GM12878 (cell line): ENCODE results near the gene SELENOM. TPM values are rescaled to one million over a fixed set of nuclear protein-coding genes. Genes with fewer than 3 reads are reported as not detected.

ENCODE experiments used
- ATAC-seq: fragments of 200-7000 bp; cut with Tn5 transposase; 3 replicates; pipeline ENCODE4 v1.9.1; 2020; ENCODE audit warnings: mild to moderate bottlenecking, moderate library complexity
- BruUV-seq: library from RNA; stranded (reverse); fragments of 400-500 nt; replicated peaks from 2 replicates; lab custom pipeline; 2021; lab: Mats Ljungman, UMichigan
- CTCF ChIA-PET: fragments of 300-600 bp; sonication (Branson Sonifier 250); formaldehyde crosslinking; extraction: SDS; loops from one replicate; lab custom pipeline; 2021; ENCODE audit warnings: inconsistent platforms; lab: Yijun Ruan, JAX
- POLR2A ChIA-PET: fragments of 350-600 bp; formaldehyde crosslinking; extraction: SDS; loops from one replicate; lab custom pipeline; 2021; ENCODE audit warnings: inconsistent platforms; lab: Charles Lee
- RAD21 ChIA-PET: fragments of 300-600 bp; sonication (Branson Sonifier 250); formaldehyde crosslinking; loops from one replicate; lab custom pipeline; 2023; ENCODE audit warnings: antibody characterized with exemption; ENCODE audit not compliant: unreplicated experiment; lab: Charles Lee
- SMC1A ChIA-PET: fragments of 300-600 bp; sonication (Branson Sonifier 250); formaldehyde crosslinking; loops from one replicate; lab custom pipeline; 2023; ENCODE audit not compliant: unreplicated experiment, uncharacterized antibody; lab: Charles Lee
- DNase-seq: peaks from one replicate; pipeline ENCODE4 v3.0.0-alpha.2; 2011; ENCODE audit warnings: low read depth, low spot score
- FAIRE-seq: peaks from 3 replicates; lab custom pipeline; 2011; peaks lifted over from hg19 to GRCh38; lab: Jason Lieb, UNC
- H2AFZ ChIP-seq: 2 replicates; pipeline ENCODE4 v1.6.0; 2011; ENCODE audit warnings: low read depth, low read length, control low read depth; ENCODE audit not compliant: control insufficient read depth
- H3K27ac ChIP-seq: 2 replicates; pipeline ENCODE4 v1.5.1; 2011; ENCODE audit warnings: control low read depth; ENCODE audit not compliant: control insufficient read depth, insufficient read depth
- H3K27me3 ChIP-seq, 2 experiments: replicated peaks in 1 of 2; 2 replicates each; pipeline versions ENCODE4 v1.6.0 to v1.6.1; 2011; ENCODE audit warnings: low read length in 1 of 2; ENCODE audit not compliant: control insufficient read depth in 2 of 2, insufficient read depth in 2 of 2
- H3K36me3 ChIP-seq, 2 experiments: 2 replicates each; pipeline ENCODE4 v1.5.1; 2011; ENCODE audit warnings: low read length in 1 of 2; ENCODE audit not compliant: control insufficient read depth in 2 of 2, insufficient read depth in 2 of 2
- H3K4me1 ChIP-seq: 2 replicates; pipeline ENCODE4 v1.6.1; 2011; ENCODE audit warnings: mild to moderate bottlenecking, low read length, moderate library complexity, mixed read lengths; ENCODE audit not compliant: control insufficient read depth, insufficient read depth
- H3K4me2 ChIP-seq: 2 replicates; pipeline ENCODE4 v1.6.0; 2011; ENCODE audit warnings: control low read depth; ENCODE audit not compliant: control insufficient read depth, insufficient read depth
- H3K4me3 ChIP-seq: fragments of 200-600 bp; sonication (generic); 2 replicates; pipeline ENCODE4 v1.5.1; 2016
- H3K79me2 ChIP-seq: 2 replicates; pipeline ENCODE4 v1.6.0; 2011; ENCODE audit warnings: low read length; ENCODE audit not compliant: control insufficient read depth, insufficient read depth
- H3K9ac ChIP-seq: 2 replicates; pipeline ENCODE4 v1.8.0; 2011; ENCODE audit warnings: low read length, control low read depth, mixed read lengths; ENCODE audit not compliant: control insufficient read depth, insufficient read depth
- H3K9me3 ChIP-seq: replicated peaks from 3 replicates; pipeline ENCODE4 v1.5.1; 2011; ENCODE audit warnings: mild to moderate bottlenecking, low read length; ENCODE audit not compliant: control insufficient read depth, insufficient read depth
- H4K20me1 ChIP-seq: 2 replicates; pipeline ENCODE4 v1.6.0; 2011; ENCODE audit not compliant: control insufficient read depth, insufficient read depth
- BACH1 ChIP-seq: fragments of 450-650 bp; IDR thresholded peaks from 2 replicates; pipeline ENCODE4 v1.6.1; 2017; ENCODE audit warnings: mild to moderate bottlenecking, borderline replicate concordance
- BHLHE40 ChIP-seq, 2 experiments: fragments of 450-650 bp in 1 of 2; IDR thresholded peaks; 2 replicates each; pipeline ENCODE4 v1.6.1; 2011 to 2017; ENCODE audit warnings: low read depth in 2 of 2, borderline replicate concordance in 1 of 2, improper control_type of control experiment in 1 of 2, low read length in 1 of 2, mild to moderate bottlenecking in 1 of 2
- EGR1 ChIP-seq, 2 experiments: IDR thresholded peaks; 1 replicate in 1 of 2; 2 replicates in 1 of 2; pipeline ENCODE4 v1.6.1; 2011 to 2012; ENCODE audit warnings: low read depth in 2 of 2, low read length in 2 of 2, borderline replicate concordance in 1 of 2, mild to moderate bottlenecking in 1 of 2, moderate library complexity in 1 of 2
- EP300 ChIP-seq, 2 experiments: fragments of 150-350 bp in 1 of 2; IDR thresholded peaks; 2 replicates each; pipeline ENCODE4 v1.6.1; 2011 to 2012; ENCODE audit warnings: low read depth in 2 of 2, low read length in 2 of 2, borderline replicate concordance in 1 of 2, improper control_type of control experiment in 1 of 2, inconsistent platforms in 1 of 2; ENCODE audit not compliant: control insufficient read depth in 1 of 2
- GATAD2B ChIP-seq: fragments of 450-650 bp; conservative IDR thresholded peaks from 2 replicates; pipeline ENCODE4 v1.6.1; 2017; ENCODE audit warnings: low read depth, mild to moderate bottlenecking, moderate library complexity
- IRF3 ChIP-seq: fragments of 450-650 bp; IDR thresholded peaks from 2 replicates; pipeline ENCODE4 v1.6.1; 2014; ENCODE audit warnings: mild to moderate bottlenecking
- KAT2A ChIP-seq: conservative IDR thresholded peaks from 2 replicates; pipeline ENCODE4 v1.6.1; 2011; ENCODE audit warnings: low read depth, low read length; ENCODE audit not compliant: control insufficient read depth
- LARP7 ChIP-seq: fragments of 450-650 bp; IDR thresholded peaks from 2 replicates; pipeline ENCODE4 v1.6.1; 2017; ENCODE audit warnings: mild to moderate bottlenecking
- MTA2 ChIP-seq: fragments of 450-650 bp; IDR thresholded peaks from 2 replicates; pipeline ENCODE4 v1.6.1; 2016; ENCODE audit warnings: low read depth, mild to moderate bottlenecking, moderate library complexity
- NFIC ChIP-seq: IDR thresholded peaks from 2 replicates; pipeline ENCODE4 v1.6.1; 2012; ENCODE audit warnings: low read depth, mild to moderate bottlenecking, inconsistent platforms, low read length, moderate library complexity
- NFYB ChIP-seq: IDR thresholded peaks from 2 replicates; pipeline ENCODE4 v1.6.1; 2011; ENCODE audit warnings: low read depth, mild to moderate bottlenecking, low read length, improper control_type of control experiment, moderate library complexity; ENCODE audit not compliant: insufficient read depth
- NR2F1 ChIP-seq: fragments of 450-650 bp; conservative IDR thresholded peaks from 2 replicates; pipeline ENCODE4 v1.6.1; 2017; ENCODE audit warnings: mild to moderate bottlenecking
- POLR2A ChIP-seq: IDR thresholded peaks from 2 replicates; pipeline ENCODE4 v1.6.1; 2011; ENCODE audit warnings: low read depth, mild to moderate bottlenecking, low read length
- POLR2AphosphoS2 ChIP-seq: IDR thresholded peaks from 2 replicates; pipeline ENCODE4 v1.6.1; 2011; ENCODE audit warnings: low read depth, mild to moderate bottlenecking, low read length, improper control_type of control experiment, moderate library complexity
- POU2F2 ChIP-seq: IDR thresholded peaks from 3 replicates; pipeline ENCODE4 v1.6.1; 2011; ENCODE audit warnings: low read depth, mild to moderate bottlenecking, low read length, borderline replicate concordance
- RELA ChIP-seq: fragments of 450-650 bp; IDR thresholded peaks from 2 replicates; pipeline ENCODE4 v1.8.0; 2014; ENCODE audit warnings: borderline replicate concordance; ENCODE audit not compliant: partially characterized antibody
- SMAD5 ChIP-seq: IDR thresholded peaks from 2 replicates; pipeline ENCODE4 v1.6.1; 2016; ENCODE audit warnings: antibody characterized with exemption, low read depth
- SMARCA5 ChIP-seq: fragments of 450-650 bp; IDR thresholded peaks from 2 replicates; pipeline ENCODE4 v1.6.1; 2017; ENCODE audit warnings: mild to moderate bottlenecking
- SP1 ChIP-seq: IDR thresholded peaks from one replicate; pipeline ENCODE4 v1.6.1; 2011; ENCODE audit warnings: low read depth, low read length
- WGBS: methylation state at CpG from one replicate; pipeline ENCODE4 v1.1.6; 2016; ENCODE audit warnings: low lambda C conversion rate; ENCODE audit not compliant: insufficient replicate concordance, insufficient coverage; ENCODE audit errors: missing lambda C conversion rate; 5-methylcytosine and 5-hydroxymethylcytosine counted together
- in situ Hi-C: fragments of 300-500 bp; cut with MboI; formaldehyde crosslinking; loops from 9 replicates; pipeline ENCODE4 v1.14.3; 2018; ENCODE audit warnings: mixed read lengths
- intact Hi-C: fragments of 100-400 bp; cut with micrococcal nuclease; formaldehyde crosslinking; loops from one replicate; pipeline ENCODE4 v1.14.2; 2022; ENCODE audit not compliant: unreplicated experiment
- polyA plus RNA-seq, 11 experiments: library from polyadenylated mRNA; depleted of rRNA in 4 of 11; unstranded in 6 of 11; stranded (reverse) in 5 of 11; fragments of >200 nt; fragmentation: Nextera tagmentation in 4 of 11; fragmentation: Illumina TruSeq in 1 of 11; extraction: Ambion mirVana in 4 of 11; extraction: Trizol in 1 of 11; gene quantifications; 1 replicate in 1 of 11; 2 replicates in 10 of 11; pipeline versions ENCODE4 v1.2.1 to v1.2.3, GENCODE V29; 2011 to 2016; ENCODE audit warnings: inconsistent platforms in 2 of 11, missing spikeins in 2 of 11, low read depth in 1 of 11
- total RNA-seq, 4 experiments: library from RNA; depleted of rRNA in 3 of 4; stranded (reverse); fragments of >200 nt in 3 of 4; fragmentation: Illumina TruSeq in 1 of 4; extraction: Trizol in 1 of 4; gene quantifications; 2 replicates each; pipeline versions ENCODE4 v1.2.1 to v1.2.3, GENCODE V29; 2013 to 2021
- TF ChIP-seq, protein P1 (sequence below): fragments of 450-650 bp; conservative IDR thresholded peaks from 2 replicates; pipeline ENCODE4 v1.6.1; 2017; ENCODE audit warnings: mild to moderate bottlenecking, moderate library complexity

Gene SELENOM
- total and polyA plus RNA-seq, 10 of the 15 experiments (the other 5 are each of a cell fraction or from before 2014, with no cell fraction given) = 0.80 to 8.3 (median 2.0) TPM

DNA sequence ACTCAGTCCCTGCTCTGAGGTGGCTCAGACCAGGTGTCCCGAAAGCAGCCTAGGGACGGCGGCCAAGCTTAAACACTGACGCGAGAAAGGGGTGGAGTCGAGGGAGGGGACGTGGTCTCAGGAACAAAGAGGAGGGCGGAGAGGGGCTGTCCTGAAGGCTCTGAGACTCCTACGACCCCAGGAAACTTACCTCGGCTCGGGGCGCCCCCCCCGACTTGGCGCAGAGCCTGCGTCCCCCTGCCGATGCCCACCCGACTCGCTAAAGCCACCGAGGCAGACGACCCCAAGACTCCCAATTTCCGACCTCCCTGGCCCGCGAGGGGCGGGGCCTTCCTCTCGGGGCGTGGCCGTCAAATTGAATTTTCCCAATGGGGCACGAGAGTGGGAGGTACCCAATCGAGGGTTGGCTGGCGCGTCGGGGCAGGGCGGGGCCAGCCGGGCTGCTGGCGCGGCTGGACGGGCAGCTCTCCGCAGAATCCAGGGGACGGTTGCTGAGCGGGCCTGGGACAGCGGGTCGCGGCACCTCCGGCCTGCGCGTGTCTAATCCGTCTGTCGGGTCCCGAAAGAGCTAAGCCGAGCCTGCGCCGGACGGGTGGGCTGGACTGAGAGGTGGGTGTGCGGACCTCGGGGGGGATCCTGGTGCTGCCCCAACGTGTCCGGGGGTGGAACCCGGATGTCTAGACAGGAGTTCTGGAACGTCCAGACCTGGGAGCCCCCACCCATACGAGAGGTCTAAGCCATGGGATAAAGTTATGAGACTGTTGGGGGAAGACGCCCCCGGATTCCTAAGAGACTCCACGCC lies 26.3 kb downstream of the SELENOM start, which contains the start of gene SMTN:
Gene SMTN (plus strand): TSS at position 471 of the 802 bp plus-strand sequence. CDS start 1,941 bp downstream, outside the sequence.
- DNase-seq (peak; percentile 56), ATAC-seq (peak; percentile 74), FAIRE-seq (peak; percentile 91)
- Histone ChIP-seq H3K36me3 (no peaks in the 10 kb centered on the region), H3K4me3 (peak within 1 kb of the TSS; percentile 80), H3K9me3 (no peaks in the 10 kb centered on the region), H3K27ac (peak within 1 kb of the TSS; percentile 71), H3K79me2 (peaks cover 11% of the 10 kb centered on the region), H3K4me2 (peak within 1 kb of the TSS; percentile 98), H3K27me3 (no peaks in the 10 kb centered on the region), H3K9ac (peak within 1 kb of the TSS; percentile 75), H3K4me1 (peaks cover 28% of the 10 kb centered on the region), H2AFZ (peak within 1 kb of the TSS; percentile 95), H4K20me1 (no peaks in the 10 kb centered on the region)
- ChIA-PET CTCF (interaction anchor here (0.6 to 7.9 kb wide), 5 partner anchors 17 to 318 kb away, joined by 3 to 59 read pairs (median 4); no protein-coding TSS in a partner anchor), POLR2A (interaction anchor here (0.6 to 1.3 kb wide), 3 partner anchors 112 to 209 kb away, joined by 3 to 5 read pairs (median 3); partner anchors contain the start of gene TUG1), SMC1A (interaction anchor here (1.1 to 1.4 kb wide), 2 partner anchors 107 to 112 kb away, joined by 3 to 4 read pairs; partner anchors contain the start of genes MORC2 and TUG1), RAD21 (interaction anchor here (0.6 to 1.2 kb wide), 5 partner anchors 26 to 447 kb away, joined by 3 to 6 read pairs (median 4); partner anchors contain the start of genes MORC2, SELENOM and TUG1)
- in situ Hi-C loops = loop anchor here (5.0 kb wide), 1 partner anchor 114 kb away; the partner anchor contains the start of genes MORC2 and TUG1
- no TSS peak for BruUV-seq
- WGBS = under 1% methylated on average over 63 of the region's 63 CpGs
- intact Hi-C loops = loop anchor here (5.0 to 10.0 kb wide), 4 partner anchors 109 to 446 kb away; partner anchors contain the start of genes PIK3IP1 and SLC35E4
- no peak for TF ChIP-seq POU2F2
- peak; percentile 90 to 94 for TF ChIP-seq BHLHE40 (IDR thresholded peaks at IDR 0.05; ENCODE audit: borderline replicate concordance in 1 of 2, low read depth in 2 of 2, low read length in 1 of 2)
- TF ChIP-seq NFYB = peak; percentile 74; the same call in 1 of the 2 replicates
- peak; percentile 91 for TF ChIP-seq POLR2A
- no peak for TF ChIP-seq RELA
- TF ChIP-seq POLR2AphosphoS2 = 0 out of 2 replicates have a peak, but pooled peaks have one; percentile 41
- no peak for TF ChIP-seq KAT2A
- TF ChIP-seq SMAD5 = 0 out of 2 replicates have a peak, but pooled peaks have one; percentile 27
- 0 out of 2 replicates have a peak, but pooled peaks have one; percentile 21 for TF ChIP-seq SMARCA5
- peak in 1 of 2 experiments; percentile 71; a peak in 1 of 3 replicates for TF ChIP-seq EGR1 (IDR thresholded peaks at IDR 0.05; ENCODE audit: borderline replicate concordance in 1 of 2, low read depth in 2 of 2, low read length in 2 of 2)
- peak; percentile 63; the same call in 1 of the 2 replicates for TF ChIP-seq GATAD2B
- no peak for TF ChIP-seq EP300 (IDR thresholded peaks at IDR 0.05; ENCODE audit: borderline replicate concordance in 1 of 2, control insufficient read depth in 1 of 2, low read depth in 2 of 2, low read length in 2 of 2)
- TF ChIP-seq NR2F1 = 0 out of 2 replicates have a peak, but pooled peaks have one; percentile 28
- no peak for TF ChIP-seq IRF3
- TF ChIP-seq LARP7 = peak; percentile 18; the same call in 1 of the 2 replicates
- TF ChIP-seq MTA2 = no peak
- TF ChIP-seq SP1 = peak; percentile 78
- TF ChIP-seq BACH1 = 0 out of 2 replicates have a peak, but pooled peaks have one; percentile 30
- TF ChIP-seq, protein P1, sequence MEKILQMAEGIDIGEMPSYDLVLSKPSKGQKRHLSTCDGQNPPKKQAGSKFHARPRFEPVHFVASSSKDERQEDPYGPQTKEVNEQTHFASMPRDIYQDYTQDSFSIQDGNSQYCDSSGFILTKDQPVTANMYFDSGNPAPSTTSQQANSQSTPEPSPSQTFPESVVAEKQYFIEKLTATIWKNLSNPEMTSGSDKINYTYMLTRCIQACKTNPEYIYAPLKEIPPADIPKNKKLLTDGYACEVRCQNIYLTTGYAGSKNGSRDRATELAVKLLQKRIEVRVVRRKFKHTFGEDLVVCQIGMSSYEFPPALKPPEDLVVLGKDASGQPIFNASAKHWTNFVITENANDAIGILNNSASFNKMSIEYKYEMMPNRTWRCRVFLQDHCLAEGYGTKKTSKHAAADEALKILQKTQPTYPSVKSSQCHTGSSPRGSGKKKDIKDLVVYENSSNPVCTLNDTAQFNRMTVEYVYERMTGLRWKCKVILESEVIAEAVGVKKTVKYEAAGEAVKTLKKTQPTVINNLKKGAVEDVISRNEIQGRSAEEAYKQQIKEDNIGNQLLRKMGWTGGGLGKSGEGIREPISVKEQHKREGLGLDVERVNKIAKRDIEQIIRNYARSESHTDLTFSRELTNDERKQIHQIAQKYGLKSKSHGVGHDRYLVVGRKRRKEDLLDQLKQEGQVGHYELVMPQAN = peak; percentile 40; the same call in 1 of the 2 replicates
- no peak for TF ChIP-seq NFIC
